Neural crest cell (in vitro differentiated cells): Measurements from ENCODE around the gene SPTBN4. TPM values are rescaled to one million over a fixed set of nuclear protein-coding genes. Genes with fewer than 3 reads are reported as not detected.

Source experiments
- DNase-seq: peaks from one replicate; pipeline ENCODE4 v3.0.0; 2021; ENCODE audit warnings: low read depth, mixed read lengths, low spot score
- H3K27ac Mint-ChIP-seq: one replicate; pipeline ENCODE4 v1.8.0; 2021; ENCODE audit warnings: mild to moderate bottlenecking, mixed read lengths; ENCODE audit not compliant: unreplicated experiment
- H3K27me3 Mint-ChIP-seq: 2 replicates; pipeline ENCODE4 v1.8.0; 2021; ENCODE audit warnings: low read depth, mild to moderate bottlenecking, mixed read lengths
- H3K36me3 Mint-ChIP-seq: 2 replicates; pipeline ENCODE4 v1.8.0; 2021; ENCODE audit warnings: low read depth, mild to moderate bottlenecking, mixed read lengths
- H3K4me1 Mint-ChIP-seq: 2 replicates; pipeline ENCODE4 v1.8.0; 2021; ENCODE audit warnings: mixed read lengths
- H3K4me3 Mint-ChIP-seq: one replicate; pipeline ENCODE4 v1.8.0; 2021; ENCODE audit warnings: mild to moderate bottlenecking, mixed read lengths
- H3K9me3 Mint-ChIP-seq: 2 replicates; pipeline ENCODE4 v1.8.0; 2021; ENCODE audit warnings: mixed read lengths
- total RNA-seq: library from RNA; stranded (reverse); gene quantifications from 2 replicates; pipeline ENCODE4 v1.2.1, GENCODE V29; 2021
- TF ChIP-seq, protein P1 (sequence below): fragments of 200-600 bp; sonication (generic); conservative IDR thresholded peaks from 2 replicates; pipeline ENCODE4 v1.5.0; 2021; ENCODE audit warnings: antibody characterized with exemption, mild to moderate bottlenecking

SPTBN4 gene
- total RNA-seq, 1 donor from 2014 or later, result 0.40 TPM

- Mint-ChIP-seq H3K36me3 (no peaks in the 10 kb centered on the region), H3K4me1 (peaks cover 19% of the 10 kb centered on the region), H3K27me3 (peaks cover 51% of the 10 kb centered on the region), H3K9me3 (no peaks in the 10 kb centered on the region), H3K4me3 (peak within 1 kb of the TSS; percentile 88), H3K27ac (no peak within 1 kb of the TSS)
- TF ChIP-seq, protein P1, sequence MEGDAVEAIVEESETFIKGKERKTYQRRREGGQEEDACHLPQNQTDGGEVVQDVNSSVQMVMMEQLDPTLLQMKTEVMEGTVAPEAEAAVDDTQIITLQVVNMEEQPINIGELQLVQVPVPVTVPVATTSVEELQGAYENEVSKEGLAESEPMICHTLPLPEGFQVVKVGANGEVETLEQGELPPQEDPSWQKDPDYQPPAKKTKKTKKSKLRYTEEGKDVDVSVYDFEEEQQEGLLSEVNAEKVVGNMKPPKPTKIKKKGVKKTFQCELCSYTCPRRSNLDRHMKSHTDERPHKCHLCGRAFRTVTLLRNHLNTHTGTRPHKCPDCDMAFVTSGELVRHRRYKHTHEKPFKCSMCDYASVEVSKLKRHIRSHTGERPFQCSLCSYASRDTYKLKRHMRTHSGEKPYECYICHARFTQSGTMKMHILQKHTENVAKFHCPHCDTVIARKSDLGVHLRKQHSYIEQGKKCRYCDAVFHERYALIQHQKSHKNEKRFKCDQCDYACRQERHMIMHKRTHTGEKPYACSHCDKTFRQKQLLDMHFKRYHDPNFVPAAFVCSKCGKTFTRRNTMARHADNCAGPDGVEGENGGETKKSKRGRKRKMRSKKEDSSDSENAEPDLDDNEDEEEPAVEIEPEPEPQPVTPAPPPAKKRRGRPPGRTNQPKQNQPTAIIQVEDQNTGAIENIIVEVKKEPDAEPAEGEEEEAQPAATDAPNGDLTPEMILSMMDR, result no peak
- DNase-seq, result peak; percentile 99
Observed at GRCh38 chr19:40465557-40466218, 1.1 kb upstream of the SPTBN4 start, which contains the start of gene BLVRB. TSS of gene BLVRB (minus strand) at chr19:40465745. CDS start at chr19:40465688, 57 bp downstream.

DNA sequence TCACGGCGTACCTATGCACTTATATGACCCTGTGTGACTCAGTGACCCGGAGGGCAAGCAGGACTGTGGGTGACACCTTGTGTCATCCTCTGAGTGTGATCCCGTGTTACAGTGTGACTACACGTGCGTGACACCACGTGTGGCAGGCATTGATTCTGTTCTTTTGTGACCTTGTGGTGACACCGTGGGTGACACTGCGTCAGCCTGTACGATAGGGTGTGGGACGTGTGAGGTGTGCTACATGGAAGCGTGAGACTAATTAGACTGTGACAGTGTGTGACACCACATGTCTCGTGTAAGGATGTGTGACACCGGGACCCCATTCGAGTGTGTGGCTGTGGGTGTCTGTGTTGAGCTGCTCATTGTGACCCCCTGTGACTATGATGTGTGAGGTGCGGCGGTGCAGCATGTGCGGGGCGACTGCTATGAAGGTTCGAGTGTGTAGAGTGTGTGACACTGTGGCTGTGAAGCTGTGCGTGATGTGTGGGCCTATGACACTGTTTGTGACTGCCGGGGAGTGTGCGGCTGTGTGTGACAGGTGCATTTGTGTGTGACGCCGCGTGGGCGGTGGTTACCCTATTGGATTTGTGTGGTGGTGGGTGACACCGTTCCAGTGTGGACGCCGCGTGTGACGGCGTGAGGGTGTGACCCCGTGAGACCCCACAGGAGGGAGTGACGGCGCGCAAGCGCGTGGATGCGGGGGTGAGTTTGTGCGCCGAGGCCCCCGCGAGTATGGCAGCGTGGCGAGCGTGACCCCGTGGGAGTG, 399 bp upstream of the SPTBN4 start:
- no peak for DNase-seq
- TF ChIP-seq, protein P1, result no peak
- Mint-ChIP-seq H3K4me1 (peaks cover 19% of the 10 kb centered on the region), H3K9me3 (no peaks in the 10 kb centered on the region), H3K36me3 (no peaks in the 10 kb centered on the region), H3K4me3 (peak overlapping the region; percentile 88), H3K27me3 (peaks cover 51% of the 10 kb centered on the region), H3K27ac (no peak overlapping the region)

DNA sequence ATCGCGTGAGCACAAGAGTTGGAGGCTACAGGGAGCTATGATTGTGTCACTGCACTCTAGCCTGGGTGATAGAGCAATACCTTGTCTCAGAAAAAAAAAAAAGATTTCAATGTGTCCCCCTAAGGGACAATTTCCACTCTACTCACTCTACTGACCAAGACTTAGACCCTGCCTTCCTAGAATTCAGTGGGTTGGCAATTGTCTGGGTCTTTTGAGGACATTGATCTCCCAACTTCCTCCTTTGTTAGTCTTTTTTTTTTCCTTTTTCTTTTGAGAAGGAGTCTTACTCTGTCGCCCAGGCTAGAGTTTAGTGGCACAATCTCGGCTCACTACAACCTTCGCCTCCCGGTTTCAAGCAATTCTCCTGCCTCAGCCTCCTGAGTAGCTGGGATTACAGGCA, 2.2 kb downstream of the SPTBN4 start:
- TF ChIP-seq, protein P1, result no peak
- Mint-ChIP-seq H3K4me1 (peaks cover 19% of the 10 kb centered on the region), H3K36me3 (no peaks in the 10 kb centered on the region), H3K4me3 (no peak overlapping the region), H3K27ac (no peak overlapping the region), H3K27me3 (peaks cover 51% of the 10 kb centered on the region), H3K9me3 (no peaks in the 10 kb centered on the region)
- no peak for DNase-seq

DNA sequence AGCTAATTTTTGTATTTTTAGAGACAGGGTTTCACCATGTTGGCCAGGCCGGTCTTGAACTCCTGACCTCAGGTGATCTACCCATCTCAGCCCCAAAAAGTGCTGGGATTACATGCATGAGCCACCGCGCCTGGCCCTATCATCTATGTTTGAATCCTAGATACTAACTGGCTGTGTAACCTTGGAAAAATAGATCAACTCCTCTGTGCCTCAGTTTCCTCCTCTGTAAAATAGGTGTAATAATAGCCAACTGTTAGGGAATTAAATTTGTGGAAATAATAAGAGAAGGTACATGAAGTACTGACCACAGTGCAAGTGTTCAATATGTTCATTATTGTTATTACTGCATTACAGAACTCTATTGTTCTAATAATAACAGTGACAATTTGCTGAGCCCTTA, 4.3 kb downstream of the SPTBN4 start:
- Mint-ChIP-seq H3K9me3 (no peaks in the 10 kb centered on the region), H3K36me3 (no peaks in the 10 kb centered on the region), H3K4me3 (peak overlapping the region; percentile 44), H3K27ac (no peak overlapping the region), H3K27me3 (peaks cover 32% of the 10 kb centered on the region), H3K4me1 (peaks cover 7% of the 10 kb centered on the region)
- TF ChIP-seq, protein P1, result no peak
- DNase-seq, result no peak

GRCh38 chr19:40472516-40472915, 5.7 kb downstream of the SPTBN4 start:
- H3K36me3 Mint-ChIP-seq, result no peaks in the 10 kb centered on the region
- H3K27me3 Mint-ChIP-seq, result peaks cover 26% of the 10 kb centered on the region
- H3K4me3 Mint-ChIP-seq, result no peak overlapping the region
- DNase-seq, result no peak
- no peaks in the 10 kb centered on the region for H3K4me1 Mint-ChIP-seq
- TF ChIP-seq, protein P1, result no peak
- H3K27ac Mint-ChIP-seq, result no peak overlapping the region
- H3K9me3 Mint-ChIP-seq, result no peaks in the 10 kb centered on the region
